GM12878 (cell line): ENCODE measurements around the gene RASGRP3. TPM values are rescaled to one million over a fixed set of nuclear protein-coding genes. Genes with fewer than 3 reads are reported as not detected.

Source experiments
- ATAC-seq: fragments of 200-7000 bp; cut with Tn5 transposase; 3 replicates; pipeline ENCODE4 v1.9.1; 2020; ENCODE audit warnings: mild to moderate bottlenecking, moderate library complexity
- BruUV-seq: library from RNA; stranded (reverse); fragments of 400-500 nt; replicated peaks from 2 replicates; lab custom pipeline; 2021; lab: Mats Ljungman, UMichigan
- CTCF ChIA-PET: fragments of 300-600 bp; sonication (Branson Sonifier 250); formaldehyde crosslinking; extraction: SDS; loops from one replicate; lab custom pipeline; 2021; ENCODE audit warnings: inconsistent platforms; lab: Yijun Ruan, JAX
- POLR2A ChIA-PET: fragments of 350-600 bp; formaldehyde crosslinking; extraction: SDS; loops from one replicate; lab custom pipeline; 2021; ENCODE audit warnings: inconsistent platforms; lab: Charles Lee
- RAD21 ChIA-PET: fragments of 300-600 bp; sonication (Branson Sonifier 250); formaldehyde crosslinking; loops from one replicate; lab custom pipeline; 2023; ENCODE audit warnings: antibody characterized with exemption; ENCODE audit not compliant: unreplicated experiment; lab: Charles Lee
- SMC1A ChIA-PET: fragments of 300-600 bp; sonication (Branson Sonifier 250); formaldehyde crosslinking; loops from one replicate; lab custom pipeline; 2023; ENCODE audit not compliant: unreplicated experiment, uncharacterized antibody; lab: Charles Lee
- DNase-seq: peaks from one replicate; pipeline ENCODE4 v3.0.0-alpha.2; 2011; ENCODE audit warnings: low read depth, low spot score
- FAIRE-seq: peaks from 3 replicates; lab custom pipeline; 2011; peaks lifted over from hg19 to GRCh38; lab: Jason Lieb, UNC
- H2AFZ ChIP-seq: 2 replicates; pipeline ENCODE4 v1.6.0; 2011; ENCODE audit warnings: low read depth, low read length, control low read depth; ENCODE audit not compliant: control insufficient read depth
- H3K27ac ChIP-seq: 2 replicates; pipeline ENCODE4 v1.5.1; 2011; ENCODE audit warnings: control low read depth; ENCODE audit not compliant: control insufficient read depth, insufficient read depth
- H3K27me3 ChIP-seq, 2 experiments: replicated peaks in 1 of 2; 2 replicates each; pipeline versions ENCODE4 v1.6.0 to v1.6.1; 2011; ENCODE audit warnings: low read length in 1 of 2; ENCODE audit not compliant: control insufficient read depth in 2 of 2, insufficient read depth in 2 of 2
- H3K36me3 ChIP-seq, 2 experiments: 2 replicates each; pipeline ENCODE4 v1.5.1; 2011; ENCODE audit warnings: low read length in 1 of 2; ENCODE audit not compliant: control insufficient read depth in 2 of 2, insufficient read depth in 2 of 2
- H3K4me1 ChIP-seq: 2 replicates; pipeline ENCODE4 v1.6.1; 2011; ENCODE audit warnings: mild to moderate bottlenecking, low read length, moderate library complexity, mixed read lengths; ENCODE audit not compliant: control insufficient read depth, insufficient read depth
- H3K4me2 ChIP-seq: 2 replicates; pipeline ENCODE4 v1.6.0; 2011; ENCODE audit warnings: control low read depth; ENCODE audit not compliant: control insufficient read depth, insufficient read depth
- H3K4me3 ChIP-seq: fragments of 200-600 bp; sonication (generic); 2 replicates; pipeline ENCODE4 v1.5.1; 2016
- H3K79me2 ChIP-seq: 2 replicates; pipeline ENCODE4 v1.6.0; 2011; ENCODE audit warnings: low read length; ENCODE audit not compliant: control insufficient read depth, insufficient read depth
- H3K9ac ChIP-seq: 2 replicates; pipeline ENCODE4 v1.8.0; 2011; ENCODE audit warnings: low read length, control low read depth, mixed read lengths; ENCODE audit not compliant: control insufficient read depth, insufficient read depth
- H3K9me3 ChIP-seq: replicated peaks from 3 replicates; pipeline ENCODE4 v1.5.1; 2011; ENCODE audit warnings: mild to moderate bottlenecking, low read length; ENCODE audit not compliant: control insufficient read depth, insufficient read depth
- H4K20me1 ChIP-seq: 2 replicates; pipeline ENCODE4 v1.6.0; 2011; ENCODE audit not compliant: control insufficient read depth, insufficient read depth
- CHD2 ChIP-seq: IDR thresholded peaks from 2 replicates; pipeline ENCODE4 v1.6.1; 2011; ENCODE audit warnings: low read depth, low read length, improper control_type of control experiment, borderline replicate concordance
- HCFC1 ChIP-seq: fragments of 150-350 bp; IDR thresholded peaks from 2 replicates; pipeline ENCODE4 v1.6.1; 2014; ENCODE audit warnings: low read length
- HDAC6 ChIP-seq: fragments of 200-600 bp; sonication (generic); IDR thresholded peaks from one replicate; pipeline ENCODE4 v1.8.0; 2017; ENCODE audit warnings: antibody characterized with exemption; ENCODE audit not compliant: unreplicated experiment
- IRF4 ChIP-seq: IDR thresholded peaks from 2 replicates; pipeline ENCODE4 v1.6.1; 2011; ENCODE audit warnings: low read depth, low read length
- LARP7 ChIP-seq: fragments of 450-650 bp; IDR thresholded peaks from 2 replicates; pipeline ENCODE4 v1.6.1; 2017; ENCODE audit warnings: mild to moderate bottlenecking
- NFYA ChIP-seq: IDR thresholded peaks from 2 replicates; pipeline ENCODE4 v1.6.1; 2011; ENCODE audit warnings: low read depth, mild to moderate bottlenecking, low read length, improper control_type of control experiment, borderline replicate concordance
- NR2C2 ChIP-seq: IDR thresholded peaks from 2 replicates; pipeline ENCODE4 v1.6.1; 2011; ENCODE audit warnings: borderline replicate concordance, low read depth; ENCODE audit not compliant: control insufficient read depth, insufficient read length
- RAD51 ChIP-seq: fragments of 450-650 bp; IDR thresholded peaks from 2 replicates; pipeline ENCODE4 v1.6.1; 2016; ENCODE audit warnings: moderate library complexity, mild to moderate bottlenecking, inconsistent platforms
- SRF ChIP-seq, 2 experiments: IDR thresholded peaks; 2 replicates each; pipeline ENCODE4 v1.6.1; 2011; ENCODE audit warnings: low read depth in 2 of 2, low read length in 2 of 2, mild to moderate bottlenecking in 1 of 2, moderate library complexity in 1 of 2
- STAT3 ChIP-seq: IDR thresholded peaks from 2 replicates; pipeline ENCODE4 v1.6.1; 2011; ENCODE audit warnings: low read depth, low read length, improper control_type of control experiment
- TAF1 ChIP-seq: IDR thresholded peaks from 2 replicates; pipeline ENCODE4 v1.6.1; 2011; ENCODE audit warnings: mild to moderate bottlenecking, low read depth, low read length, borderline replicate concordance
- TARDBP ChIP-seq: IDR thresholded peaks from 2 replicates; pipeline ENCODE4 v1.6.1; 2016; ENCODE audit warnings: borderline replicate concordance
- WRNIP1 ChIP-seq: IDR thresholded peaks from 2 replicates; pipeline ENCODE4 v1.6.1; 2011; ENCODE audit warnings: low read depth, low read length, improper control_type of control experiment, borderline replicate concordance
- WGBS: methylation state at CpG from one replicate; pipeline ENCODE4 v1.1.6; 2016; ENCODE audit warnings: low lambda C conversion rate; ENCODE audit not compliant: insufficient replicate concordance, insufficient coverage; ENCODE audit errors: missing lambda C conversion rate; 5-methylcytosine and 5-hydroxymethylcytosine counted together
- in situ Hi-C: fragments of 300-500 bp; cut with MboI; formaldehyde crosslinking; loops from 9 replicates; pipeline ENCODE4 v1.14.3; 2018; ENCODE audit warnings: mixed read lengths
- intact Hi-C: fragments of 100-400 bp; cut with micrococcal nuclease; formaldehyde crosslinking; loops from one replicate; pipeline ENCODE4 v1.14.2; 2022; ENCODE audit not compliant: unreplicated experiment
- polyA plus RNA-seq, 11 experiments: library from polyadenylated mRNA; depleted of rRNA in 4 of 11; unstranded in 6 of 11; stranded (reverse) in 5 of 11; fragments of >200 nt; fragmentation: Nextera tagmentation in 4 of 11; fragmentation: Illumina TruSeq in 1 of 11; extraction: Ambion mirVana in 4 of 11; extraction: Trizol in 1 of 11; gene quantifications; 1 replicate in 1 of 11; 2 replicates in 10 of 11; pipeline versions ENCODE4 v1.2.1 to v1.2.3, GENCODE V29; 2011 to 2016; ENCODE audit warnings: inconsistent platforms in 2 of 11, missing spikeins in 2 of 11, low read depth in 1 of 11
- total RNA-seq, 4 experiments: library from RNA; depleted of rRNA in 3 of 4; stranded (reverse); fragments of >200 nt in 3 of 4; fragmentation: Illumina TruSeq in 1 of 4; extraction: Trizol in 1 of 4; gene quantifications; 2 replicates each; pipeline versions ENCODE4 v1.2.1 to v1.2.3, GENCODE V29; 2013 to 2021
- TF ChIP-seq, protein P1 (sequence below): fragments of 450-650 bp; IDR thresholded peaks from 2 replicates; pipeline ENCODE4 v1.6.1; 2017; ENCODE audit warnings: borderline replicate concordance
- TF ChIP-seq, protein P2 (sequence below): fragments of 450-650 bp; IDR thresholded peaks from 2 replicates; pipeline ENCODE4 v1.6.1; 2016; ENCODE audit warnings: mild to moderate bottlenecking
- TF ChIP-seq, protein P3 (sequence below): IDR thresholded peaks from 2 replicates; pipeline ENCODE4 v1.6.1; 2012; ENCODE audit warnings: low read depth, low read length, improper control_type of control experiment
- TF ChIP-seq, protein P4 (sequence below): fragments of 450-650 bp; formaldehyde crosslinking; IDR thresholded peaks from 2 replicates; pipeline ENCODE4 v1.4.0; 2020; ENCODE audit warnings: mild to moderate bottlenecking, moderate library complexity
- TF ChIP-seq, protein P5 (sequence below): IDR thresholded peaks from 2 replicates; pipeline ENCODE4 v1.6.1; 2011; ENCODE audit warnings: low read depth, low read length, improper control_type of control experiment, borderline replicate concordance

RASGRP3 gene
- total and polyA plus RNA-seq, 10 of the 15 experiments (the other 5 are each of a cell fraction or from before 2014, with no cell fraction given): 31.6 to 106 (median 64.7) TPM

DNA sequence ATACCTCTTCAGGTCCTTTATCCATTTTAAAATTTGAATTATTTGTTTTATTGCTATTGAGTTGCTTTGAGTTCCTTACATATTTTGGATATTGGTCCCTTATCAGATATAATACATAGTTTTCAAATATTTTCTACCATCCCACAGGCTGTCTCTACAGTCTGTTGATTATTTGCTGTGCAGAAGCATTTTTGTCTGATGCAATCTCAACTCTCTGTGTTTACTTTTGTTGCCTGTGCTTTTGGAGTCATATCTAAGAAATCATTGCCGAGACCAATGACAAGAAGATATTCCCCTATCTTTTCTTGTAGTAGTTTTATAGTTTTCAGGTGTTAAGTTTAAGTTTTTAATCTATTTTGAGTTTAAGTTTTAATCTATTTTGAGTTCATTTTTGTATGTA, 25.2 kb upstream of the RASGRP3 start:
- CTCF ChIA-PET: interaction anchor here (0.5 kb wide), 1 partner anchor 610 kb away, joined by 4 read pairs; no protein-coding TSS in a partner anchor
- intact Hi-C loops: no loop called here
- TF ChIP-seq, protein P1, sequence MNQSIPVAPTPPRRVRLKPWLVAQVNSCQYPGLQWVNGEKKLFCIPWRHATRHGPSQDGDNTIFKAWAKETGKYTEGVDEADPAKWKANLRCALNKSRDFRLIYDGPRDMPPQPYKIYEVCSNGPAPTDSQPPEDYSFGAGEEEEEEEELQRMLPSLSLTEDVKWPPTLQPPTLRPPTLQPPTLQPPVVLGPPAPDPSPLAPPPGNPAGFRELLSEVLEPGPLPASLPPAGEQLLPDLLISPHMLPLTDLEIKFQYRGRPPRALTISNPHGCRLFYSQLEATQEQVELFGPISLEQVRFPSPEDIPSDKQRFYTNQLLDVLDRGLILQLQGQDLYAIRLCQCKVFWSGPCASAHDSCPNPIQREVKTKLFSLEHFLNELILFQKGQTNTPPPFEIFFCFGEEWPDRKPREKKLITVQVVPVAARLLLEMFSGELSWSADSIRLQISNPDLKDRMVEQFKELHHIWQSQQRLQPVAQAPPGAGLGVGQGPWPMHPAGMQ: no peak
- TF ChIP-seq TAF1 (no peak), STAT3 (no peak), RAD51 (no peak), HDAC6 (no peak), HCFC1 (no peak), SRF (IDR thresholded peaks at IDR 0.05; ENCODE audit: low read depth in 2 of 2, low read length in 2 of 2) (no peak), TARDBP (no peak), WRNIP1 (no peak), NFYA (no peak), CHD2 (no peak), LARP7 (no peak), NR2C2 (no peak), IRF4 (no peak)
- TF ChIP-seq, protein P2, sequence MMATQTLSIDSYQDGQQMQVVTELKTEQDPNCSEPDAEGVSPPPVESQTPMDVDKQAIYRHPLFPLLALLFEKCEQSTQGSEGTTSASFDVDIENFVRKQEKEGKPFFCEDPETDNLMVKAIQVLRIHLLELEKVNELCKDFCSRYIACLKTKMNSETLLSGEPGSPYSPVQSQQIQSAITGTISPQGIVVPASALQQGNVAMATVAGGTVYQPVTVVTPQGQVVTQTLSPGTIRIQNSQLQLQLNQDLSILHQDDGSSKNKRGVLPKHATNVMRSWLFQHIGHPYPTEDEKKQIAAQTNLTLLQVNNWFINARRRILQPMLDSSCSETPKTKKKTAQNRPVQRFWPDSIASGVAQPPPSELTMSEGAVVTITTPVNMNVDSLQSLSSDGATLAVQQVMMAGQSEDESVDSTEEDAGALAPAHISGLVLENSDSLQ: no peak
- TF ChIP-seq, protein P3, sequence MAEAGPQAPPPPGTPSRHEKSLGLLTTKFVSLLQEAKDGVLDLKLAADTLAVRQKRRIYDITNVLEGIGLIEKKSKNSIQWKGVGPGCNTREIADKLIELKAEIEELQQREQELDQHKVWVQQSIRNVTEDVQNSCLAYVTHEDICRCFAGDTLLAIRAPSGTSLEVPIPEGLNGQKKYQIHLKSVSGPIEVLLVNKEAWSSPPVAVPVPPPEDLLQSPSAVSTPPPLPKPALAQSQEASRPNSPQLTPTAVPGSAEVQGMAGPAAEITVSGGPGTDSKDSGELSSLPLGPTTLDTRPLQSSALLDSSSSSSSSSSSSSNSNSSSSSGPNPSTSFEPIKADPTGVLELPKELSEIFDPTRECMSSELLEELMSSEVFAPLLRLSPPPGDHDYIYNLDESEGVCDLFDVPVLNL: no peak
- TF ChIP-seq, protein P4, sequence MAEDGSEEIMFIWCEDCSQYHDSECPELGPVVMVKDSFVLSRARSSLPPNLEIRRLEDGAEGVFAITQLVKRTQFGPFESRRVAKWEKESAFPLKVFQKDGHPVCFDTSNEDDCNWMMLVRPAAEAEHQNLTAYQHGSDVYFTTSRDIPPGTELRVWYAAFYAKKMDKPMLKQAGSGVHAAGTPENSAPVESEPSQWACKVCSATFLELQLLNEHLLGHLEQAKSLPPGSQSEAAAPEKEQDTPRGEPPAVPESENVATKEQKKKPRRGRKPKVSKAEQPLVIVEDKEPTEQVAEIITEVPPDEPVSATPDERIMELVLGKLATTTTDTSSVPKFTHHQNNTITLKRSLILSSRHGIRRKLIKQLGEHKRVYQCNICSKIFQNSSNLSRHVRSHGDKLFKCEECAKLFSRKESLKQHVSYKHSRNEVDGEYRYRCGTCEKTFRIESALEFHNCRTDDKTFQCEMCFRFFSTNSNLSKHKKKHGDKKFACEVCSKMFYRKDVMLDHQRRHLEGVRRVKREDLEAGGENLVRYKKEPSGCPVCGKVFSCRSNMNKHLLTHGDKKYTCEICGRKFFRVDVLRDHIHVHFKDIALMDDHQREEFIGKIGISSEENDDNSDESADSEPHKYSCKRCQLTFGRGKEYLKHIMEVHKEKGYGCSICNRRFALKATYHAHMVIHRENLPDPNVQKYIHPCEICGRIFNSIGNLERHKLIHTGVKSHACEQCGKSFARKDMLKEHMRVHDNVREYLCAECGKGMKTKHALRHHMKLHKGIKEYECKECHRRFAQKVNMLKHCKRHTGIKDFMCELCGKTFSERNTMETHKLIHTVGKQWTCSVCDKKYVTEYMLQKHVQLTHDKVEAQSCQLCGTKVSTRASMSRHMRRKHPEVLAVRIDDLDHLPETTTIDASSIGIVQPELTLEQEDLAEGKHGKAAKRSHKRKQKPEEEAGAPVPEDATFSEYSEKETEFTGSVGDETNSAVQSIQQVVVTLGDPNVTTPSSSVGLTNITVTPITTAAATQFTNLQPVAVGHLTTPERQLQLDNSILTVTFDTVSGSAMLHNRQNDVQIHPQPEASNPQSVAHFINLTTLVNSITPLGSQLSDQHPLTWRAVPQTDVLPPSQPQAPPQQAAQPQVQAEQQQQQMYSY: no peak
- TF ChIP-seq, protein P5, sequence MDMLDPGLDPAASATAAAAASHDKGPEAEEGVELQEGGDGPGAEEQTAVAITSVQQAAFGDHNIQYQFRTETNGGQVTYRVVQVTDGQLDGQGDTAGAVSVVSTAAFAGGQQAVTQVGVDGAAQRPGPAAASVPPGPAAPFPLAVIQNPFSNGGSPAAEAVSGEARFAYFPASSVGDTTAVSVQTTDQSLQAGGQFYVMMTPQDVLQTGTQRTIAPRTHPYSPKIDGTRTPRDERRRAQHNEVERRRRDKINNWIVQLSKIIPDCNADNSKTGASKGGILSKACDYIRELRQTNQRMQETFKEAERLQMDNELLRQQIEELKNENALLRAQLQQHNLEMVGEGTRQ: no peak

More for the DNA sequence above, 25.2 kb upstream of the RASGRP3 start:
- H3K79me2 ChIP-seq: no peaks in the 10 kb centered on the region
- in situ Hi-C loops: no loop called here
- no peaks in the 10 kb centered on the region for H3K27me3 ChIP-seq
- no peaks in the 10 kb centered on the region for H3K4me1 ChIP-seq
- FAIRE-seq (no peak), ATAC-seq (no peak), DNase-seq (no peak)
- WGBS: 0% methylated on average over 1 of the region's 1 CpG
- RAD21 ChIA-PET: no interaction called here
- no peak overlapping the region for H3K4me2 ChIP-seq
- H3K36me3 ChIP-seq: no peaks in the 10 kb centered on the region
- H3K27ac ChIP-seq: no peak overlapping the region
- H3K9ac ChIP-seq: no peak overlapping the region
- H4K20me1 ChIP-seq: no peaks in the 10 kb centered on the region
- SMC1A ChIA-PET: no interaction called here
- POLR2A ChIA-PET: no interaction called here
- H3K4me3 ChIP-seq: no peak overlapping the region
- BruUV-seq: no TSS peak
- no peak overlapping the region for H2AFZ ChIP-seq
- no peaks in the 10 kb centered on the region; the same call in 2 of the 3 replicates for H3K9me3 ChIP-seq
